HepG2 (cell line): Measurements from ENCODE around the gene NLE1. TPM values are rescaled to one million over a fixed set of nuclear protein-coding genes. Genes with fewer than 3 reads are reported as not detected.

Experiments
- ETV5 ChIP-seq: IDR thresholded peaks from 2 replicates; pipeline ENCODE4 v1.6.1; 2018; ENCODE audit warnings: missing biosample characterization, missing genetic modification reagents, inconsistent platforms, borderline replicate concordance
- GATA4 ChIP-seq: sonication (generic); IDR thresholded peaks from 2 replicates; pipeline ENCODE4 v1.6.1; 2016; ENCODE audit warnings: antibody characterized with exemption, low read depth, borderline replicate concordance
- IKZF4 ChIP-seq: sonication (generic); formaldehyde crosslinking; IDR thresholded peaks from 2 replicates; pipeline ENCODE4 v1.5.1; 2020; ENCODE audit warnings: borderline replicate concordance, mild to moderate bottlenecking, low read depth, missing genetic modification reagents; ENCODE audit errors: not compliant biosample characterization
- SAP130 ChIP-seq: IDR thresholded peaks from 2 replicates; pipeline ENCODE4 v1.6.1; 2016; ENCODE audit warnings: low read depth
- ZFP62 ChIP-seq: sonication (generic); formaldehyde crosslinking; IDR thresholded peaks from 2 replicates; pipeline ENCODE4 v1.4.0; 2020; ENCODE audit warnings: missing genetic modification reagents
- ZNF136 ChIP-seq: sonication (generic); formaldehyde crosslinking; IDR thresholded peaks from 2 replicates; pipeline ENCODE4 v1.8.1; 2022; ENCODE audit warnings: low read depth, mild to moderate bottlenecking, moderate library complexity, missing genetic modification reagents
- ZNF143 ChIP-seq: sonication (generic); formaldehyde crosslinking; IDR thresholded peaks from 2 replicates; pipeline ENCODE4 v1.4.0; 2020; ENCODE audit warnings: missing genetic modification reagents
- ZNF446 ChIP-seq: sonication (generic); formaldehyde crosslinking; IDR thresholded peaks from 2 replicates; pipeline ENCODE4 v1.5.0; 2020; ENCODE audit warnings: mild to moderate bottlenecking, missing genetic modification reagents
- ZNF75D ChIP-seq: sonication (generic); formaldehyde crosslinking; IDR thresholded peaks from 2 replicates; pipeline ENCODE4 v1.8.1; 2023; ENCODE audit warnings: missing genetic modification reagents, mild to moderate bottlenecking, borderline replicate concordance
- polyA plus RNA-seq, 8 experiments: library from polyadenylated mRNA; depleted of rRNA in 3 of 8; stranded (reverse) in 7 of 8; unstranded in 1 of 8; fragments of >200 nt; fragmentation: Illumina TruSeq in 4 of 8; extraction: Trizol in 4 of 8; gene quantifications; 2 replicates each; pipeline versions ENCODE4 v1.2.1 to v1.2.3, GENCODE V29; 2011 to 2016; ENCODE audit warnings: low read depth in 4 of 8, missing spikeins in 1 of 8, mixed read lengths in 1 of 8; ENCODE audit not compliant: insufficient read depth in 1 of 8
- total RNA-seq, 5 experiments: library from RNA; depleted of rRNA; stranded (reverse); fragments of >200 nt; fragmentation: Illumina TruSeq; extraction: Trizol; gene quantifications; 2 replicates each; pipeline ENCODE4 v1.2.3, GENCODE V29; 2016; ENCODE audit warnings: low read depth in 1 of 5
- TF ChIP-seq, protein P1 (sequence below): sonication (generic); formaldehyde crosslinking; IDR thresholded peaks from 2 replicates; pipeline ENCODE4 v1.4.0; 2020; ENCODE audit warnings: missing genetic modification reagents
- TF ChIP-seq, protein P2 (sequence below): IDR thresholded peaks from 2 replicates; pipeline ENCODE4 v1.6.1; 2016; ENCODE audit warnings: control low read depth
- TF ChIP-seq, protein P3 (sequence below): IDR thresholded peaks from 2 replicates; pipeline ENCODE4 v1.6.1; 2012; ENCODE audit warnings: low read depth, low read length, improper control_type of control experiment
- TF ChIP-seq, protein P4 (sequence below): sonication (generic); formaldehyde crosslinking; IDR thresholded peaks from 2 replicates; pipeline ENCODE4 v1.4.0; 2020; ENCODE audit warnings: missing genetic modification reagents, borderline replicate concordance
- TF ChIP-seq, protein P5 (sequence below): sonication (generic); formaldehyde crosslinking; IDR thresholded peaks from 2 replicates; pipeline ENCODE4 v1.4.0; 2020; ENCODE audit warnings: missing genetic modification reagents, borderline replicate concordance
- TF ChIP-seq, protein P6 (sequence below): sonication (generic); formaldehyde crosslinking; IDR thresholded peaks from 2 replicates; pipeline ENCODE4 v1.8.1; 2023; ENCODE audit warnings: mild to moderate bottlenecking, missing genetic modification reagents

NLE1 gene
- total and polyA plus RNA-seq, 2 of the 13 experiments (the other 11 are each of a cell fraction or from before 2014, with no cell fraction given): 20.3 to 34.5 TPM

DNA sequence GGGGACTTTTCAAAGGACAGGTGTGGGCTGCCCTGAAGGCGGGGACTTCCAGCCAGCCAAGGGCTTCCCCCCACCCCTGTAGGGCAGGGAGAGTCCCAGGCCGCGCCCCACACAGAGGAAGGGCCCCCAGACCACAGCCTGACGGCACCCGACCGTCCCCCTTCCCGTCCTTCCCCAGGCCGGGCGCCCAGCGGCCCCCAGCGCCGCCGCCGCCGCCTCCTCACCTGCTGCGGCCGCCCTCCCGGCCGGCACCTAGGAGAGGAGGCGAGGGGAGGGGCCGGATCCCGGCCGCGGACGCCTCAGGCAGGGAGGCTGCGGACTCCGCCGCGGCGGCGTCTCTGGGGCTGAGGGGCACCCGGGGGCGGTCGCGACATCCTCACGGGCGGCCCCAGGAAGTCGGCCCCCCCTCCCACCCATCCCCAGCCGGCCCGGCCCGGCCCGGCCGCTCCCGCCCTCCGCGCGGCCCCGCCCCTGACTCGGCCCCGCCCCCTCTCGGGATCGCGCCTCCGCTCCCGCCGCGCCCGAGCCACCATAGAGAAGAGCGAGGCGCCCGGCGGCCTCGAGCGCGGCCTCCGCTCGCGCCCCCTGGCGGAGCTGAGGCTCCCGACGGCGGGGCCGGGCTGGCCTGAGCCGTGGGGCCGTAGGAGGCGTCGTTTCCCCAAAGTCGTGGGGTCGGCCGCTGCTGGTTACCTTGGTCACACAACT lies 53.1 kb downstream of the NLE1 start (continued):
- TF ChIP-seq, protein P1, sequence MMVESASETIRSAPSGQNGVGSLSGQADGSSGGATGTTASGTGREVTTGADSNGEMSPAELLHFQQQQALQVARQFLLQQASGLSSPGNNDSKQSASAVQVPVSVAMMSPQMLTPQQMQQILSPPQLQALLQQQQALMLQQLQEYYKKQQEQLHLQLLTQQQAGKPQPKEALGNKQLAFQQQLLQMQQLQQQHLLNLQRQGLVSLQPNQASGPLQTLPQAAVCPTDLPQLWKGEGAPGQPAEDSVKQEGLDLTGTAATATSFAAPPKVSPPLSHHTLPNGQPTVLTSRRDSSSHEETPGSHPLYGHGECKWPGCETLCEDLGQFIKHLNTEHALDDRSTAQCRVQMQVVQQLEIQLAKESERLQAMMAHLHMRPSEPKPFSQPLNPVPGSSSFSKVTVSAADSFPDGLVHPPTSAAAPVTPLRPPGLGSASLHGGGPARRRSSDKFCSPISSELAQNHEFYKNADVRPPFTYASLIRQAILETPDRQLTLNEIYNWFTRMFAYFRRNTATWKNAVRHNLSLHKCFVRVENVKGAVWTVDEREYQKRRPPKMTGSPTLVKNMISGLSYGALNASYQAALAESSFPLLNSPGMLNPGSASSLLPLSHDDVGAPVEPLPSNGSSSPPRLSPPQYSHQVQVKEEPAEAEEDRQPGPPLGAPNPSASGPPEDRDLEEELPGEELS (CRISPR knock-in tag): no peak
- TF ChIP-seq ZFP62: no peak
- TF ChIP-seq, protein P2, sequence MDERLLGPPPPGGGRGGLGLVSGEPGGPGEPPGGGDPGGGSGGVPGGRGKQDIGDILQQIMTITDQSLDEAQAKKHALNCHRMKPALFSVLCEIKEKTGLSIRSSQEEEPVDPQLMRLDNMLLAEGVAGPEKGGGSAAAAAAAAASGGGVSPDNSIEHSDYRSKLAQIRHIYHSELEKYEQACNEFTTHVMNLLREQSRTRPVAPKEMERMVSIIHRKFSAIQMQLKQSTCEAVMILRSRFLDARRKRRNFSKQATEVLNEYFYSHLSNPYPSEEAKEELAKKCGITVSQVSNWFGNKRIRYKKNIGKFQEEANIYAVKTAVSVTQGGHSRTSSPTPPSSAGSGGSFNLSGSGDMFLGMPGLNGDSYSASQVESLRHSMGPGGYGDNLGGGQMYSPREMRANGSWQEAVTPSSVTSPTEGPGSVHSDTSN: no peak
- TF ChIP-seq, protein P3, sequence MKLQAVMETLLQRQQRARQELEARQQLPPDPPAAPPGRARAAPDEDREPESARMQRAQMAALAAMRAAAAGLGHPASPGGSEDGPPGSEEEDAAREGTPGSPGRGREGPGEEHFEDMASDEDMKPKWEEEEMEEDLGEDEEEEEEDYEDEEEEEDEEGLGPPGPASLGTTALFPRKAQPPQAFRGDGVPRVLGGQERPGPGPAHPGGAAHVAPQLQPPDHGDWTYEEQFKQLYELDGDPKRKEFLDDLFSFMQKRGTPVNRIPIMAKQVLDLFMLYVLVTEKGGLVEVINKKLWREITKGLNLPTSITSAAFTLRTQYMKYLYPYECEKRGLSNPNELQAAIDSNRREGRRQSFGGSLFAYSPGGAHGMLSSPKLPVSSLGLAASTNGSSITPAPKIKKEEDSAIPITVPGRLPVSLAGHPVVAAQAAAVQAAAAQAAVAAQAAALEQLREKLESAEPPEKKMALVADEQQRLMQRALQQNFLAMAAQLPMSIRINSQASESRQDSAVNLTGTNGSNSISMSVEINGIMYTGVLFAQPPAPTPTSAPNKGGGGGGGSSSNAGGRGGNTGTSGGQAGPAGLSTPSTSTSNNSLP: no peak
- no peak for TF ChIP-seq ZNF136
- TF ChIP-seq, protein P4, sequence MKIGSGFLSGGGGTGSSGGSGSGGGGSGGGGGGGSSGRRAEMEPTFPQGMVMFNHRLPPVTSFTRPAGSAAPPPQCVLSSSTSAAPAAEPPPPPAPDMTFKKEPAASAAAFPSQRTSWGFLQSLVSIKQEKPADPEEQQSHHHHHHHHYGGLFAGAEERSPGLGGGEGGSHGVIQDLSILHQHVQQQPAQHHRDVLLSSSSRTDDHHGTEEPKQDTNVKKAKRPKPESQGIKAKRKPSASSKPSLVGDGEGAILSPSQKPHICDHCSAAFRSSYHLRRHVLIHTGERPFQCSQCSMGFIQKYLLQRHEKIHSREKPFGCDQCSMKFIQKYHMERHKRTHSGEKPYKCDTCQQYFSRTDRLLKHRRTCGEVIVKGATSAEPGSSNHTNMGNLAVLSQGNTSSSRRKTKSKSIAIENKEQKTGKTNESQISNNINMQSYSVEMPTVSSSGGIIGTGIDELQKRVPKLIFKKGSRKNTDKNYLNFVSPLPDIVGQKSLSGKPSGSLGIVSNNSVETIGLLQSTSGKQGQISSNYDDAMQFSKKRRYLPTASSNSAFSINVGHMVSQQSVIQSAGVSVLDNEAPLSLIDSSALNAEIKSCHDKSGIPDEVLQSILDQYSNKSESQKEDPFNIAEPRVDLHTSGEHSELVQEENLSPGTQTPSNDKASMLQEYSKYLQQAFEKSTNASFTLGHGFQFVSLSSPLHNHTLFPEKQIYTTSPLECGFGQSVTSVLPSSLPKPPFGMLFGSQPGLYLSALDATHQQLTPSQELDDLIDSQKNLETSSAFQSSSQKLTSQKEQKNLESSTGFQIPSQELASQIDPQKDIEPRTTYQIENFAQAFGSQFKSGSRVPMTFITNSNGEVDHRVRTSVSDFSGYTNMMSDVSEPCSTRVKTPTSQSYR: no peak
- TF ChIP-seq IKZF4 (CRISPR knock-in tag): no peak
- TF ChIP-seq, protein P5, sequence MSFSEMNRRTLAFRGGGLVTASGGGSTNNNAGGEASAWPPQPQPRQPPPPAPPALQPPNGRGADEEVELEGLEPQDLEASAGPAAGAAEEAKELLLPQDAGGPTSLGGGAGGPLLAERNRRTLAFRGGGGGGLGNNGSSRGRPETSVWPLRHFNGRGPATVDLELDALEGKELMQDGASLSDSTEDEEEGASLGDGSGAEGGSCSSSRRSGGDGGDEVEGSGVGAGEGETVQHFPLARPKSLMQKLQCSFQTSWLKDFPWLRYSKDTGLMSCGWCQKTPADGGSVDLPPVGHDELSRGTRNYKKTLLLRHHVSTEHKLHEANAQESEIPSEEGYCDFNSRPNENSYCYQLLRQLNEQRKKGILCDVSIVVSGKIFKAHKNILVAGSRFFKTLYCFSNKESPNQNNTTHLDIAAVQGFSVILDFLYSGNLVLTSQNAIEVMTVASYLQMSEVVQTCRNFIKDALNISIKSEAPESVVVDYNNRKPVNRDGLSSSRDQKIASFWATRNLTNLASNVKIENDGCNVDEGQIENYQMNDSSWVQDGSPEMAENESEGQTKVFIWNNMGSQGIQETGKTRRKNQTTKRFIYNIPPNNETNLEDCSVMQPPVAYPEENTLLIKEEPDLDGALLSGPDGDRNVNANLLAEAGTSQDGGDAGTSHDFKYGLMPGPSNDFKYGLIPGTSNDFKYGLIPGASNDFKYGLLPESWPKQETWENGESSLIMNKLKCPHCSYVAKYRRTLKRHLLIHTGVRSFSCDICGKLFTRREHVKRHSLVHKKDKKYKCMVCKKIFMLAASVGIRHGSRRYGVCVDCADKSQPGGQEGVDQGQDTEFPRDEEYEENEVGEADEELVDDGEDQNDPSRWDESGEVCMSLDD (CRISPR knock-in tag): peak; percentile 53
- peak; percentile 32 for TF ChIP-seq SAP130 (CRISPR knock-in tag)
- TF ChIP-seq GATA4: no peak
- TF ChIP-seq ZNF75D (CRISPR knock-in tag): no peak
- peak; percentile 38; the same call in 1 of the 2 replicates for TF ChIP-seq ZNF446 (CRISPR knock-in tag)
- TF ChIP-seq, protein P6, sequence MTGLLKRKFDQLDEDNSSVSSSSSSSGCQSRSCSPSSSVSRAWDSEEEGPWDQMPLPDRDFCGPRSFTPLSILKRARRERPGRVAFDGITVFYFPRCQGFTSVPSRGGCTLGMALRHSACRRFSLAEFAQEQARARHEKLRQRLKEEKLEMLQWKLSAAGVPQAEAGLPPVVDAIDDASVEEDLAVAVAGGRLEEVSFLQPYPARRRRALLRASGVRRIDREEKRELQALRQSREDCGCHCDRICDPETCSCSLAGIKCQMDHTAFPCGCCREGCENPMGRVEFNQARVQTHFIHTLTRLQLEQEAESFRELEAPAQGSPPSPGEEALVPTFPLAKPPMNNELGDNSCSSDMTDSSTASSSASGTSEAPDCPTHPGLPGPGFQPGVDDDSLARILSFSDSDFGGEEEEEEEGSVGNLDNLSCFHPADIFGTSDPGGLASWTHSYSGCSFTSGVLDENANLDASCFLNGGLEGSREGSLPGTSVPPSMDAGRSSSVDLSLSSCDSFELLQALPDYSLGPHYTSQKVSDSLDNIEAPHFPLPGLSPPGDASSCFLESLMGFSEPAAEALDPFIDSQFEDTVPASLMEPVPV (CRISPR knock-in tag): no peak
- TF ChIP-seq ZNF143 (CRISPR knock-in tag): no peak
- no peak for TF ChIP-seq ETV5 (CRISPR knock-in tag)
